ENCODE results near the gene MARK2.

MARK2 gene

GRCh38 chr11:63937713-63938478 is 99.0 kb downstream of the MARK2 start:
- DNase-seq, result no peak

DNA sequence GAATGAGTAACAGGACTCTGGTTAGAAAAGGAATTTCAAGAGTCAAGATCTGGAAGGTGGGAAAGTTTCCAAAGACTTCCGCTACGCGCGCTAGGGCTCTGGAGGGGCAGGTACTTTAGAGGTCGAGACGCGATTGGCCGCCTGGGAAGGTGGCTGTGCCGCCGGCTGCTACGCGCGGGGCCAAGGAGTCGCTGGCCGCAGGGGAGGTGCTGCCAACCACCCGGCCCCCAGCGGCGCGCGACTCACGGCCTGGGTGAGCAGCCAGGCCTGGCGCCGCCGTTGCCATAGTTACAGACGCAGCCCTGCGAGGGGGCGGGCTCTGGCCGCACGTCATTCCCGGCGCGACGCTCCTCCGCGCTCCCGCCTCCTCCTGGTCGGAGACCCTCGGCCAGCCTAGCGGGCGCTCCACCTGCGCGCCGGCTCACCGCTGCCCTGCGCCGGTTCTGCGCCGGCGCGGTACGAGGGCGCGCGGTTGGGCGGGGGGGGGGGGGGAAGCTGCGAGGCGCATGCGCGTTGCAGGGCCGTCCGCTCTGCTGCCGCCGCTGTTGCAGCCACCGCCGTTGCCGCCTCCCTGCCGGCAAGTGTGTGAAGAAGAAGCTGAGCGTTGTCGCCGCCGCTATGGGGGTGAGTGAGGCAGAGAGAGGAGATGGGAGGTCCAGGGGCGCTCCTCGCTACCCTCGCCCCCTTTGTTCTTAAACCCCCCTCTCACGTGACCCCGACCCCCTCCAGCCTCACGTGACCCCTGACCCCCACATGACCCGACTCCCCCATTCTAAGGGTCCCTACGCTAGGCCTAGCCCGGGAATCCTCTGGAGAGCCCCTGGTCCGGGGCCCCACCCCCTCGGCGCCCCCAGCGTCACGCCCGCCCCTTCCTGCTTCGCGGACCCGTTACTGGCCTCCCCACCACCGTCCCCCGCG is 99.8 kb downstream of the MARK2 start, which contains the start of gene NAA40:
Gene NAA40, plus strand, starts transcription at position 524 of the 918 bp plus-strand sequence. Its CDS starts 95 bp downstream, at position 619.
- no peak for DNase-seq

- no peak for DNase-seq
Measured at GRCh38 chr11:63939397-63939891, 100.5 kb downstream of the MARK2 start.

GRCh38 chr11:63940786-63941185 is 101.9 kb downstream of the MARK2 start:
- DNase-seq, result no peak

GRCh38 chr11:63941901-63942300 is 103.0 kb downstream of the MARK2 start:
- no peak for DNase-seq

GRCh38 chr11:63942803-63943202 is 103.9 kb downstream of the MARK2 start:
- DNase-seq, result no peak

GRCh38 chr11:63944987-63945386 is 106.1 kb downstream of the MARK2 start:
- no peak for DNase-seq

GRCh38 chr11:63945477-63946163 is 106.7 kb downstream of the MARK2 start:
- no peak for DNase-seq

DNA sequence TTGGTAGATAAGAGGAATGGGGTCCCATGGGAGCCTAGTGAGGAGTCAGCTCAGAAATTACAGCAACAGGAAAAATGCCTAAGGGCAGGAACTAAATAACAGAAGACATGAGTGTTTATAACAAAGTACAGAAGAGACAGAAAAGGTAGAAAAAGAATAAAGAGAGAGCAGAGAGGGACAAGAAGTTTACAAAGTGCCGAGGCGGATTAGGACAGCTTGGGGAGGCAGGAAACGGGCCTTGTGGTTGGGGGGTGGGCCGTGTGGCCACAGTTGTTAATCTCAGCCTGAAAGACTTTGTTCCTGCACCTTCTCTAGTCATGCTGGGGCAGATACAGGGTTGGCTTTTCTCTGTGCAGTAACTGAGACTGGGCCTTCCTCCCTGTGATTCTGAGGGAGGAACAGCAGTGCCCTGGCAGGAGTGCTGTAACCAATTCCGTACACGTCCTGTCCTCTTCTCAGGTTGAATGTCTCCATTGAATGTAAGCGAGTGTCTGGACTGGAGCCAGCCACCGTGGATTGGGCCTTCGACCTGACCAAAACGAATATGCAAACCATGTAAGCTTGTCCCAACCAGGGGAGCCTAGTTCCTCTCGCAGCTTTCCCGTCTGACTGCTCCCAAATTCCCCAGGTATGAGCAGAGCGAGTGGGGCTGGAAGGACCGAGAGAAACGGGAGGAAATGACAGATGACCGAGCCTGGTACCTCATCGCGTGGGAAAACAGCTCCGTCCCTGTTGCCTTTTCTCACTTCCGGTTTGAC is 113.0 kb downstream of the MARK2 start:
- no peak for DNase-seq

GRCh38 chr11:63952570-63952969 is 113.7 kb downstream of the MARK2 start:
- DNase-seq, result no peak

- DNase-seq, result no peak
Measured at GRCh38 chr11:63958008-63958407, 119.1 kb downstream of the MARK2 start.
